Kidney glomerular epithelial cell (primary cell): ENCODE data around the gene SLC48A1.
A peak's percentile ranks its signal among the peaks of the same experiment; 100 is the strongest.

Source experiments
- DNase-seq: peaks from one replicate; lab custom pipeline; 2025; lab: John Stamatoyannopoulos, UW

Gene SLC48A1

GRCh38 chr12:47773062-47773857 is at the start of gene SLC48A1:
Gene SLC48A1 (plus strand): TSS chr12:47773238. CDS start chr12:47773305, 67 bp downstream.
- DNase-seq = no peak

GRCh38 chr12:47725091-47725772 is 47.8 kb upstream of the SLC48A1 start, which contains the start of gene ENDOU:
Gene ENDOU (minus strand): TSS chr12:47725490. CDS start chr12:47725413, 77 bp downstream.
- no peak for DNase-seq

GRCh38 chr12:47725893-47726292 is 47.1 kb upstream of the SLC48A1 start:
- DNase-seq = no peak

GRCh38 chr12:47729233-47729632 is 43.8 kb upstream of the SLC48A1 start:
- no peak for DNase-seq

GRCh38 chr12:47730341-47730744 is 42.7 kb upstream of the SLC48A1 start:
- DNase-seq = no peak

GRCh38 chr12:47731723-47732122 is 41.3 kb upstream of the SLC48A1 start:
- DNase-seq = no peak

- no peak for DNase-seq
Observed at GRCh38 chr12:47732504-47732903, 40.5 kb upstream of the SLC48A1 start.

- no peak for DNase-seq
Observed at GRCh38 chr12:47733142-47733541, 39.9 kb upstream of the SLC48A1 start.

- no peak for DNase-seq
Observed at GRCh38 chr12:47734725-47735480, 38.1 kb upstream of the SLC48A1 start.

- DNase-seq = no peak
Observed at GRCh38 chr12:47735649-47736048, 37.4 kb upstream of the SLC48A1 start.

- DNase-seq = no peak
Observed at GRCh38 chr12:47736216-47736615, 36.8 kb upstream of the SLC48A1 start.

- peak; percentile 53 for DNase-seq
Observed at GRCh38 chr12:47736877-47737676, 36.0 kb upstream of the SLC48A1 start.

GRCh38 chr12:47737936-47738594 is 35.0 kb upstream of the SLC48A1 start:
- DNase-seq = no peak

GRCh38 chr12:47739297-47739696 is 33.7 kb upstream of the SLC48A1 start:
- DNase-seq = no peak

- DNase-seq = no peak
Observed at GRCh38 chr12:47739979-47740378, 33.1 kb upstream of the SLC48A1 start.

- peak; percentile 17 for DNase-seq
Observed at GRCh38 chr12:47740606-47741339, 32.3 kb upstream of the SLC48A1 start.

- peak; percentile 31 for DNase-seq
Observed at GRCh38 chr12:47741340-47741703, 31.7 kb upstream of the SLC48A1 start.

GRCh38 chr12:47742253-47742825 is 30.7 kb upstream of the SLC48A1 start:
- peak; percentile 20 for DNase-seq

- DNase-seq = no peak
Observed at GRCh38 chr12:47743311-47743860, 29.7 kb upstream of the SLC48A1 start.
